GM12801 (cell line): ENCODE results near the gene OMD.

Experiments
- TF ChIP-seq, protein P1 (sequence below): IDR thresholded peaks from one replicate; pipeline ENCODE4 v1.5.1; 2011; ENCODE audit warnings: control low read depth; ENCODE audit not compliant: insufficient read length; ENCODE audit errors: extremely low read depth

Gene OMD

DNA sequence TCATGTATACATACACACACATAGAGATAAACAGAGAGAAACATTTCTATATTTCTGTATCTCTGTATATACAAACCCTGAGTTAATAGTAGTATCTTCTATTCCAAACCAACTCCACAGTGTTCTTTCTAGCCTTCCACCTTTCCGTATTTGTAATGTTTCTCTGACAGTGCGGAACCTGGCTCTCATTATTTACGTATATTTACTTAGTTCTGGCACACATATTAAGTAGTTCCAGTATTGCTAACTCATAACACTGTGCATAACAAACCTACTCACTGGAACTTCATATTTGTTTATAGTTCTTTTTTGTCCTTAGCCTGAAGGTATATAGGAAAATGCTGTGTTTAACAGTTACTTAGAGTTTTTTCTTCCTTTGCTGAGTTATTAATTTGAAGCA, 26.4 kb downstream of the OMD start:
- TF ChIP-seq, protein P1, sequence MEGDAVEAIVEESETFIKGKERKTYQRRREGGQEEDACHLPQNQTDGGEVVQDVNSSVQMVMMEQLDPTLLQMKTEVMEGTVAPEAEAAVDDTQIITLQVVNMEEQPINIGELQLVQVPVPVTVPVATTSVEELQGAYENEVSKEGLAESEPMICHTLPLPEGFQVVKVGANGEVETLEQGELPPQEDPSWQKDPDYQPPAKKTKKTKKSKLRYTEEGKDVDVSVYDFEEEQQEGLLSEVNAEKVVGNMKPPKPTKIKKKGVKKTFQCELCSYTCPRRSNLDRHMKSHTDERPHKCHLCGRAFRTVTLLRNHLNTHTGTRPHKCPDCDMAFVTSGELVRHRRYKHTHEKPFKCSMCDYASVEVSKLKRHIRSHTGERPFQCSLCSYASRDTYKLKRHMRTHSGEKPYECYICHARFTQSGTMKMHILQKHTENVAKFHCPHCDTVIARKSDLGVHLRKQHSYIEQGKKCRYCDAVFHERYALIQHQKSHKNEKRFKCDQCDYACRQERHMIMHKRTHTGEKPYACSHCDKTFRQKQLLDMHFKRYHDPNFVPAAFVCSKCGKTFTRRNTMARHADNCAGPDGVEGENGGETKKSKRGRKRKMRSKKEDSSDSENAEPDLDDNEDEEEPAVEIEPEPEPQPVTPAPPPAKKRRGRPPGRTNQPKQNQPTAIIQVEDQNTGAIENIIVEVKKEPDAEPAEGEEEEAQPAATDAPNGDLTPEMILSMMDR, result no peak

DNA sequence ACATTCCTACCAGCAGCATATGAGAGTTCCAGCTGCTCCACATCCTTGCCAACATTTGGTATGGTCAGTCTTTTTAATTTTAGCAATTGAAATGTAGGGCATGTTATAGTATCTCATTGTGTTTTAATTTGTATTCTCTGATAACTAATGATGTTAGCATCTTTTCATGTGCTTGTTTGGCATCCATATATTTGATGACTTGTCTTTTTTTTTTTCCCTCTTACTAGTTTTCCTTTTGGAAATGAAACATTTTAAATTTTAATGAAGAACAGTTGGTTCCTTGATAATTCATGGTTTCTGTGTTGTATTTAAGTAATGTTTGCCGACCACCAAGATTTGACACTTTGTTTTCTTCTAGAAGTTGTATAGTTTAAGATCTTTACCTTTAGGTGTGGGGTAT, 28.7 kb downstream of the OMD start:
- TF ChIP-seq, protein P1, result no peak

DNA sequence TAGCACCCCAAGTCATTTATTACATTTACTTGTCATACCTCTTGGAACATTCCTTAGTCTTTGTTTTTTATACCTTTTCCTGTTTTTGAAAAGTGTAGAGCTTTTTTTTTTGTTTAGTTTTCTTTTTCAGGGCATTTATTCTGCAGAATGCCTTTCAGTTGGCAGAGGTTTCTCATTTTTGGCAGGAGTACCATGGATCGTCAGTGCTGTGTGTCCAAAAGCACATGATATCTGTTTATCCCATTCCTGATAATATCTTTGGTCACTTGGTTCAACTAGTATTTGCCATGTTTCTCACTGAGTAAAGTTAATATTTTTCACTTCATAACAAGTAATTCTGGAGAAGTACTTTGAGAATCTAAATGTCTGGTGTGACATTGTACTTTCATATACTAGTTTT, 30.6 kb downstream of the OMD start:
- TF ChIP-seq, protein P1, result no peak

DNA sequence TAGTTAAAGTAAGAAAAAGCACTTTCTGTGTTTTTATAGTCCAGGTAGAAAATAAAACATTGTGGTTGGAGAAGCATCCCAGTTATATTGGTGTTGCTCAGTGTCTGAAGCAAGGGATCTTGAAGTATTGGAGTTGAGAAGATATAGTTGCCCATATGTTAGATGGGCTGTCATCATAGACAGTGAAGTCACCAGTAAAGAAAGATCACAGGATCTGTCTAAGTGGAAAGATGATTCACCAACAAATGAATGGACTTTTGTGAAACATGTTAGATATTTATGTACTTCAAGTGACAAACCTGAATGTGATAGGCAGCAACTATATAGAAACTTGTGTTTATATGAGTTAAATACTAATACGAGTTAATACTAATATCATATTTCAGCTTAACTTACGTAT, 31.6 kb downstream of the OMD start:
- TF ChIP-seq, protein P1, result no peak

DNA sequence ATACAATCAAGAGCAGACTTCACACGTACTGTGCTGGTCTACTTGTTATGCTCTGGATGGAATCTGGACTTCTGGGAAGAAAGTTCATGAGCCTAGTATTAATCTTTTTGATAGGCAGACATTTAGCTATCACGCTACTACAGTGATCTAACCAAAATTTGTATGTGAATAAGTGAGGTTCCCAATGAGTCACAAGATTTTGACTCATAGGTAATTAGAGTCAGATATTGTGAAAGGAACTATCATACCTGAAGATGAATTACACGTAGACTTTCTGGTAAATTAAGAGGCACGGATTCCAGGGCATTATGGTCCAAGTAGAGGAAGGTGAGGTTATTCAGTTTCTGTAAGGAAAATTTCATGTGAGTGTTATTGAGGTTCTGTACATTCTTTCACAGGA, 38.3 kb downstream of the OMD start:
- TF ChIP-seq, protein P1, result no peak

DNA sequence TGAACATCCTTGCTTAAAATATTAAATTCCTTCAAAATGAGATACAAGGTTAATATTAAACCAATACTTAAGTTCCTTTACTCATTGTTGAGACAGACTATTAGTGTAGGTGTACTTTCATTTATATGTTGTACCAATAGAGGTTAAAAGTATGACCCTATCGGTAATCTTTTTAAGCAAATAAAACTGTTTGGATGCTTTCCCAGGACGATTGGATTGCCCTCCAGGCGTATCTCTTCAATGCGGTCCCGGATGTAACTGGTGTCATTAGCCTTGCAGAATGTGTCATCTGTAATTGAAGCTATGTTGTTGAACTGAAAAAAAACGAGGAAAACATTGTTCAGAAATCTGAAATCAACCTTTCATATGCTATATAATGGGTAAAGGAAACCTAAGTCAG, 38.8 kb downstream of the OMD start:
- TF ChIP-seq, protein P1, result no peak

DNA sequence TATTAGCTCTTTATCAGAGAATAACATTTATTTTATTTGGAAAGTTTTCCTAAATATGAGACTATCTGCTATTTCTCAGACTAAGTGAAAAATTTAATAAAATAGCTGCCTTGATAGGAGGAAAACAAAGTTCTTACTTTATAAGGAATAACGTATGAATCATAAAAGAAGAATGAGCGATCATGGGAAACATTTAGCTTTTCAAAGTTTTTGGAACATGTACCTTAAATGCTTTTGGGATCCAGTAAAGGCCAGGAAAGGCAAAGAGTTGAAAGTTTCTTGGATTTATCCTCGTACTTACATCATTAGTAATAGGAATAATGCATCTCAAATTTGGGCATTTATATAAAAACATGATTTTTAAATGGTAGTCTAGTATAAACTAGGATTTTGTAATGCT, 39.3 kb downstream of the OMD start:
- TF ChIP-seq, protein P1, result no peak

DNA sequence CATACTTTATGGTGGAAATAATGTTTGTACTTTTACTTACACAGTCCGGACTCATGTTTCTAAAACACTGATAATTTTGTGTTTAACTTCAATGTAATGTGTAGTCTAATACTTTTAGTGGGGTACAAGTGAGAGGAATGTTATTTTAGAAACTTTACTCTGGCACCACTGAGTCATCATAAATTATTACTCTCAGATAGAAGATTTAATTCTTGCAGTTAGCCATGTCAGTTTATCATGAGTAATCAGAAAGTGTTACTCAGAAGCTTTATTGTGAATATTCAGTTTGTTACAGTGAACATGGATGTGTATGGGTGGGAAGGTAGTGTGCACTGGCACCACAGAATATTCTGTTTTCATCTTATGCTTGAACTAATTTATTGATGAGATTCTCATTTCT, 39.9 kb downstream of the OMD start:
- TF ChIP-seq, protein P1, result no peak
